Smooth muscle cell (in vitro differentiated cells): ENCODE data around the gene IFI27L1. TPM values are rescaled to one million over a fixed set of nuclear protein-coding genes. Genes with fewer than 3 reads are reported as not detected.
A peak's percentile ranks its signal among the peaks of the same experiment; 100 is the strongest.

ENCODE experiments used
- DNase-seq: peaks from one replicate; lab custom pipeline; 2025; ENCODE audit not compliant: unreplicated experiment; lab: John Stamatoyannopoulos, UW
- H2AFZ ChIP-seq: fragments of 200-600 bp; sonication (generic); 2 replicates; pipeline ENCODE4 v1.6.0; 2016; ENCODE audit warnings: antibody characterized with exemption, low read depth, mild to moderate bottlenecking
- H3F3A ChIP-seq: fragments of 200-600 bp; sonication (generic); 2 replicates; pipeline ENCODE4 v1.6.0; 2017; ENCODE audit warnings: antibody characterized with exemption, low read depth
- H3K27ac ChIP-seq: fragments of 200-600 bp; sonication (generic); 2 replicates; pipeline ENCODE4 v1.5.1; 2016; ENCODE audit warnings: low read depth, mild to moderate bottlenecking
- H3K27me3 ChIP-seq: fragments of 200-600 bp; sonication (generic); 2 replicates; pipeline ENCODE4 v1.6.1; 2016; ENCODE audit warnings: low read depth, mild to moderate bottlenecking
- H3K36me3 ChIP-seq: fragments of 200-600 bp; sonication (generic); 2 replicates; pipeline ENCODE4 v1.5.1; 2016; ENCODE audit warnings: low read depth
- H3K4me1 ChIP-seq: fragments of 200-600 bp; sonication (generic); 2 replicates; pipeline ENCODE4 v1.5.1; 2016; ENCODE audit warnings: low read depth
- H3K4me2 ChIP-seq: fragments of 200-600 bp; sonication (generic); 2 replicates; pipeline ENCODE4 v1.6.0; 2016; ENCODE audit warnings: mild to moderate bottlenecking
- H3K4me3 ChIP-seq: fragments of 200-600 bp; sonication (generic); 2 replicates; pipeline ENCODE4 v1.5.1; 2016; ENCODE audit warnings: mild to moderate bottlenecking
- H3K79me2 ChIP-seq: fragments of 200-600 bp; sonication (generic); 2 replicates; pipeline ENCODE4 v1.6.0; 2016; ENCODE audit warnings: low read depth, mild to moderate bottlenecking
- H3K9ac ChIP-seq: fragments of 200-600 bp; sonication (generic); 2 replicates; pipeline ENCODE4 v1.6.0; 2016; ENCODE audit warnings: low read depth
- H3K9me3 ChIP-seq: fragments of 200-600 bp; sonication (generic); replicated peaks from 2 replicates; pipeline ENCODE4 v1.5.1; 2016; ENCODE audit warnings: low read depth
- H4K20me1 ChIP-seq: fragments of 200-600 bp; sonication (generic); 2 replicates; pipeline ENCODE4 v1.6.0; 2016; ENCODE audit warnings: low read depth
- WGBS: methylation state at CpG from one replicate; pipeline ENCODE4 v1.1.7; 2016; ENCODE audit warnings: low lambda C conversion rate; 5-methylcytosine and 5-hydroxymethylcytosine counted together
- polyA plus RNA-seq: library from polyadenylated mRNA; unstranded; fragments of >200 nt; fragmentation: Nextera tagmentation; extraction: Ambion mirVana; gene quantifications from 2 replicates; pipeline ENCODE4 v1.2.1, GENCODE V29; 2016
- total RNA-seq: library from RNA; depleted of rRNA; stranded (reverse); fragments of >200 nt; gene quantifications from 2 replicates; pipeline ENCODE4 v1.2.3, GENCODE V29; 2014
- TF ChIP-seq, protein P1 (sequence below): fragments of 200-600 bp; sonication (generic); IDR thresholded peaks from 2 replicates; pipeline ENCODE4 v1.5.1; 2017; ENCODE audit warnings: borderline replicate concordance, mild to moderate bottlenecking, antibody characterized with exemption; ENCODE audit not compliant: insufficient read depth, poor library complexity, severe bottlenecking

IFI27L1 gene
- total and polyA plus RNA-seq, 2 experiments from 2014 or later, result 2.9 to 38.2 TPM

DNA sequence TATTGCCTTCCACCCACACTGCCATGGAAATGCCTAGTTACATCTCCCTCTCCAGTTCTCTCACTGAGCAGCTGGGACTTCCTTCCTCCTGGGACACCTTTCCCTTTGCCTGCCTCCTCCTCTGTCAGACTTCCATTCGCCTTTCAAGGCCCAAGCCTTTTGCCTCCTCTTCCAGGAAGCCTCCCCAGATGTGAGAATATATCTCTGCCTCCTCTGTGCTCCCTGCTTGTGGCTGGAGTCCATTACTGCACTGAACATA is 45.2 kb downstream of the IFI27L1 start:
- no peak overlapping the region for H3K9ac ChIP-seq
- H3K4me1 ChIP-seq, result peaks cover 6% of the 10 kb centered on the region
- H4K20me1 ChIP-seq, result no peaks in the 10 kb centered on the region
- no peaks in the 10 kb centered on the region for H3F3A ChIP-seq
- no peak overlapping the region for H3K4me2 ChIP-seq
- no peak overlapping the region for H3K4me3 ChIP-seq
- no peaks in the 10 kb centered on the region for H3K36me3 ChIP-seq
- no peak overlapping the region for H2AFZ ChIP-seq
- no peaks in the 10 kb centered on the region for H3K27me3 ChIP-seq
- TF ChIP-seq, protein P1, sequence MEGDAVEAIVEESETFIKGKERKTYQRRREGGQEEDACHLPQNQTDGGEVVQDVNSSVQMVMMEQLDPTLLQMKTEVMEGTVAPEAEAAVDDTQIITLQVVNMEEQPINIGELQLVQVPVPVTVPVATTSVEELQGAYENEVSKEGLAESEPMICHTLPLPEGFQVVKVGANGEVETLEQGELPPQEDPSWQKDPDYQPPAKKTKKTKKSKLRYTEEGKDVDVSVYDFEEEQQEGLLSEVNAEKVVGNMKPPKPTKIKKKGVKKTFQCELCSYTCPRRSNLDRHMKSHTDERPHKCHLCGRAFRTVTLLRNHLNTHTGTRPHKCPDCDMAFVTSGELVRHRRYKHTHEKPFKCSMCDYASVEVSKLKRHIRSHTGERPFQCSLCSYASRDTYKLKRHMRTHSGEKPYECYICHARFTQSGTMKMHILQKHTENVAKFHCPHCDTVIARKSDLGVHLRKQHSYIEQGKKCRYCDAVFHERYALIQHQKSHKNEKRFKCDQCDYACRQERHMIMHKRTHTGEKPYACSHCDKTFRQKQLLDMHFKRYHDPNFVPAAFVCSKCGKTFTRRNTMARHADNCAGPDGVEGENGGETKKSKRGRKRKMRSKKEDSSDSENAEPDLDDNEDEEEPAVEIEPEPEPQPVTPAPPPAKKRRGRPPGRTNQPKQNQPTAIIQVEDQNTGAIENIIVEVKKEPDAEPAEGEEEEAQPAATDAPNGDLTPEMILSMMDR, result no peak
- H3K9me3 ChIP-seq, result no peaks in the 10 kb centered on the region
- no peak overlapping the region for H3K27ac ChIP-seq
- 94% methylated on average over 1 of the region's 1 CpG for WGBS
- no peaks in the 10 kb centered on the region for H3K79me2 ChIP-seq
- no peak for DNase-seq

GRCh38 chr14:94126800-94127199 is 45.7 kb downstream of the IFI27L1 start:
- H3K4me2 ChIP-seq, result no peak overlapping the region
- no peak for DNase-seq
- TF ChIP-seq, protein P1, result no peak
- H3K4me1 ChIP-seq, result peaks cover 6% of the 10 kb centered on the region
- H4K20me1 ChIP-seq, result no peaks in the 10 kb centered on the region
- H3K9ac ChIP-seq, result no peak overlapping the region
- no peak overlapping the region for H2AFZ ChIP-seq
- no peaks in the 10 kb centered on the region for H3K27me3 ChIP-seq
- no peak overlapping the region for H3K27ac ChIP-seq
- no peaks in the 10 kb centered on the region for H3K79me2 ChIP-seq
- no peaks in the 10 kb centered on the region for H3F3A ChIP-seq
- no peaks in the 10 kb centered on the region for H3K36me3 ChIP-seq
- no peak overlapping the region for H3K4me3 ChIP-seq
- 89% methylated on average over 5 of the region's 5 CpGs for WGBS
- H3K9me3 ChIP-seq, result no peaks in the 10 kb centered on the region

GRCh38 chr14:94127330-94127729 is 46.2 kb downstream of the IFI27L1 start:
- H3K4me3 ChIP-seq, result no peak overlapping the region
- H3K9me3 ChIP-seq, result no peaks in the 10 kb centered on the region
- H3K36me3 ChIP-seq, result no peaks in the 10 kb centered on the region
- no peak overlapping the region for H3K4me2 ChIP-seq
- no peak overlapping the region for H3K9ac ChIP-seq
- no peaks in the 10 kb centered on the region for H3K79me2 ChIP-seq
- H3K27ac ChIP-seq, result no peak overlapping the region
- no peaks in the 10 kb centered on the region for H3F3A ChIP-seq
- TF ChIP-seq, protein P1, result no peak
- no peak overlapping the region for H2AFZ ChIP-seq
- DNase-seq, result no peak
- no peaks in the 10 kb centered on the region for H3K27me3 ChIP-seq
- no peaks in the 10 kb centered on the region for H4K20me1 ChIP-seq
- WGBS, result 96% methylated on average over 6 of the region's 6 CpGs
- H3K4me1 ChIP-seq, result peaks cover 6% of the 10 kb centered on the region

DNA sequence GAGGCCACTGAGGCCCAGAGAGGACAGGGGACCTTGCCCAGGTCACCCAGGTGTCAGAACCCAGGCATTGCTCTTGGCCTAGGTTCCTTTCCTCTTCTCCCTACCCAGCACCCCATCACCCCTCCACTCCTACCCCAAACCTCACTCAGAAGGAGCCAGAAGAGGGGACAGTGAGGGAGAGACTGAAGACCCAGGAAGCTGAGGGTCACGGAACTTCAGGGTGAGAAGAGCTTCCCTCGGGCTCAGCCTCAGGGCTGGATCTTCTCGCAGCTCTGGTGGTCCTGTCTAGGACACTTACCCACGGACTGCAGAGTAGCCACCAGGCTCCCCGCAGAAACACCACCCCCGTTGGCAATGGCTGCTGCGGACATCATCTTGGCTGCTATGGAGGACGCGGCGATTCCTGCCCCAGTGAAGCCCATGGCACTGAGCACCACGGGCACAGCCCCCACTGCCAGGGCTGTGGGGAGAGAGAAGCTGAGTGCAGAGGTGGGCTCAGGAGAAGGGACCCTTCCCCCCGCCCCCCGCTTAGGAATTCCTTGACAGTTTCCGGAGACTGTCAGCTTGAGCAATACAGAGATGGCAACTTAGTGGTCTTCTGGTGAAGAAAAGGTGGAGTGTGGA is 47.2 kb downstream of the IFI27L1 start:
- 91% methylated on average over 14 of the region's 14 CpGs for WGBS
- H3K4me3 ChIP-seq, result peak overlapping the region; percentile 64
- peak overlapping the region; percentile 97 for H3K4me2 ChIP-seq
- no peak for DNase-seq
- no peaks in the 10 kb centered on the region for H3K79me2 ChIP-seq
- no peaks in the 10 kb centered on the region for H3K27me3 ChIP-seq
- no peaks in the 10 kb centered on the region for H4K20me1 ChIP-seq
- no peak overlapping the region for H2AFZ ChIP-seq
- TF ChIP-seq, protein P1, result no peak
- H3K4me1 ChIP-seq, result peaks cover 6% of the 10 kb centered on the region
- no peak overlapping the region for H3K27ac ChIP-seq
- no peaks in the 10 kb centered on the region for H3F3A ChIP-seq
- H3K36me3 ChIP-seq, result no peaks in the 10 kb centered on the region
- no peaks in the 10 kb centered on the region for H3K9me3 ChIP-seq
- no peak overlapping the region for H3K9ac ChIP-seq
